HG02798 (cell line): ENCODE data around the gene KIRREL1.

Experiments
- ATAC-seq: cut with Tn5 transposase; IDR thresholded peaks from one replicate; pipeline ENCODE4 v1.9.1; 2021; ENCODE audit warnings: mild to moderate bottlenecking; ENCODE audit not compliant: unreplicated experiment, poor library complexity

The KIRREL1 gene

GRCh38 chr1:157969697-157970485 is 23.6 kb upstream of the KIRREL1 start:
- no peak for ATAC-seq

- ATAC-seq: no peak
Measured at GRCh38 chr1:157971769-157972168, 21.7 kb upstream of the KIRREL1 start.

GRCh38 chr1:157975228-157975950 is 18.1 kb upstream of the KIRREL1 start:
- ATAC-seq: no peak

GRCh38 chr1:157976888-157977287 is 16.6 kb upstream of the KIRREL1 start:
- ATAC-seq: no peak

GRCh38 chr1:157978586-157979403 is 14.7 kb upstream of the KIRREL1 start:
- no peak for ATAC-seq

- no peak for ATAC-seq
Measured at GRCh38 chr1:157982136-157982535, 11.3 kb upstream of the KIRREL1 start.

GRCh38 chr1:157983787-157984186 is 9.7 kb upstream of the KIRREL1 start:
- ATAC-seq: no peak

- no peak for ATAC-seq
Measured at GRCh38 chr1:157984469-157984868, 9.0 kb upstream of the KIRREL1 start.

- no peak for ATAC-seq
Measured at GRCh38 chr1:157985473-157985872, 8.0 kb upstream of the KIRREL1 start.

GRCh38 chr1:157988002-157988401 is 5.4 kb upstream of the KIRREL1 start:
- no peak for ATAC-seq

- peak; percentile 44 for ATAC-seq
Measured at GRCh38 chr1:157992031-157992832, 1.2 kb upstream of the KIRREL1 start.

GRCh38 chr1:157992833-157993146 is 655 bp upstream of the KIRREL1 start:
- ATAC-seq: no peak

- no peak for ATAC-seq
Measured at GRCh38 chr1:157993918-157994605, 617 bp downstream of the KIRREL1 start.

GRCh38 chr1:157994704-157995582 is 1.5 kb downstream of the KIRREL1 start:
- no peak for ATAC-seq

- ATAC-seq: no peak
Measured at GRCh38 chr1:157995583-157996169, 2.2 kb downstream of the KIRREL1 start.

GRCh38 chr1:157996433-157996832 is 3.0 kb downstream of the KIRREL1 start:
- ATAC-seq: no peak

- no peak for ATAC-seq
Measured at GRCh38 chr1:158000507-158000906, 7.1 kb downstream of the KIRREL1 start.

- ATAC-seq: no peak
Measured at GRCh38 chr1:158002022-158002630, 8.7 kb downstream of the KIRREL1 start.
